Osteocyte (in vitro differentiated cells): ENCODE measurements around the gene MIEF2. TPM values are rescaled to one million over a fixed set of nuclear protein-coding genes. Genes with fewer than 3 reads are reported as not detected.

ENCODE experiments used
- DNase-seq: peaks from one replicate; pipeline ENCODE4 v3.0.0; 2021; ENCODE audit warnings: mixed read lengths; ENCODE audit not compliant: unreplicated experiment; ENCODE audit errors: extremely low spot score
- H3K27ac Mint-ChIP-seq: one replicate; pipeline ENCODE4 v1.8.0; 2021; ENCODE audit warnings: mild to moderate bottlenecking, mixed read lengths; ENCODE audit not compliant: unreplicated experiment
- H3K27me3 Mint-ChIP-seq: one replicate; pipeline ENCODE4 v1.8.0; 2021; ENCODE audit warnings: mixed read lengths; ENCODE audit not compliant: unreplicated experiment
- H3K36me3 Mint-ChIP-seq: one replicate; pipeline ENCODE4 v1.8.0; 2021; ENCODE audit warnings: mixed read lengths; ENCODE audit not compliant: unreplicated experiment
- H3K4me1 Mint-ChIP-seq: one replicate; pipeline ENCODE4 v1.8.0; 2021; ENCODE audit warnings: mixed read lengths; ENCODE audit not compliant: unreplicated experiment
- H3K4me3 Mint-ChIP-seq: one replicate; pipeline ENCODE4 v1.8.0; 2021; ENCODE audit warnings: mild to moderate bottlenecking, moderate library complexity, mixed read lengths; ENCODE audit not compliant: unreplicated experiment
- H3K9me3 Mint-ChIP-seq: one replicate; pipeline ENCODE4 v1.8.0; 2021; ENCODE audit warnings: mixed read lengths; ENCODE audit not compliant: unreplicated experiment
- CTCF ChIP-seq: fragments of 200-600 bp; sonication (generic); IDR thresholded peaks from 2 replicates; pipeline ENCODE4 v1.5.0; 2021; ENCODE audit warnings: antibody characterized with exemption, mild to moderate bottlenecking, moderate library complexity
- total RNA-seq: library from RNA; stranded (reverse); gene quantifications from 2 replicates; pipeline ENCODE4 v1.2.1, GENCODE V29; 2021

The MIEF2 gene
- total RNA-seq, 1 donor from 2014 or later, result 15.3 TPM

- H3K4me3 Mint-ChIP-seq, result peak overlapping the region; percentile 78
- no peak for DNase-seq
- H3K36me3 Mint-ChIP-seq, result peaks cover 10% of the 10 kb centered on the region
- H3K27ac Mint-ChIP-seq, result peak overlapping the region; percentile 67
- no peak for TF ChIP-seq CTCF
- H3K4me1 Mint-ChIP-seq, result peaks cover 35% of the 10 kb centered on the region
- no peaks in the 10 kb centered on the region for H3K27me3 Mint-ChIP-seq
- H3K9me3 Mint-ChIP-seq, result no peaks in the 10 kb centered on the region
Observed at GRCh38 chr17:18261659-18262058, 1.2 kb downstream of the MIEF2 start.

DNA sequence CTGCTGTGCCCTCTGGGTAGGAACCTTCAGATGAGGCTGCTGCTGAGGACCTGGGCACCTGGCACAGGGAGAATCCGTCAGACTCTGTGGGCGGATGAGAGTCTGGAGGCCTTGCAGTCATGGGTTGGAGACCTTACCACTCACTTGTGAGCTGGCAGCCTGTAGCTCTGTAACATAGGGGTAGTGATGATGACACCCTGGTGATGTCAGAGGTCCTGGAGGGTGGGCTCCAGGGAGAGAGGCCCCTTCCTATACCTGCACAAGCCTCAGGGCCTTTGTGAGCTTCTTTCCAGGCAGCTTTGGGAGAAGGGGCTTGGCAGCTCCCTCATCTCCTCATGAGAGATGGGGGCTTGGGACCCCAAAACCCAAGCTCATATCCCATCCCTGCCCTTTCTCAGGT lies 1.6 kb downstream of the MIEF2 start:
- H3K27me3 Mint-ChIP-seq, result no peaks in the 10 kb centered on the region

DNA sequence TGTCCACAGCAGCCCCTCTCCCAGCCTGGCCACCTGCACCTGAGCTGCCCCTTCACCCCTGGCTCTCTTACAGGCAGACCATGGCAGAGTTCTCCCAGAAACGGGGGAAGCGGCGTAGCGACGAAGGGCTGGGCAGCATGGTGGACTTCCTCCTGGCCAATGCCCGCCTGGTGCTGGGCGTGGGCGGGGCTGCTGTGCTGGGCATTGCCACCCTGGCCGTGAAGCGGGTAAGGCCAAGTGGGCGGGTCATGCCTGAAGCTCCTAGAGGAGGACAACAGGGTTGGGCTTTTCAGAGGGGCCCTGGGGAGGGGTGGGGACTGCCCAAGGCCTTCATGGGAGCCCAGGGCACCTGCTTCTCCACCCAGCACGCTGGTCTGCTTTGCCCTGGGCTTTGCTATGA lies 2.2 kb downstream of the MIEF2 start:
- H3K36me3 Mint-ChIP-seq, result peaks cover 10% of the 10 kb centered on the region

More for the DNA sequence above, 1.6 kb downstream of the MIEF2 start:
- Mint-ChIP-seq H3K27ac (peak overlapping the region; percentile 41), H3K4me3 (peak overlapping the region; percentile 50), H3K9me3 (no peaks in the 10 kb centered on the region), H3K36me3 (peaks cover 10% of the 10 kb centered on the region), H3K4me1 (peaks cover 31% of the 10 kb centered on the region)
- DNase-seq, result no peak
- TF ChIP-seq CTCF, result no peak

GRCh38 chr17:18263885-18264682 lies 3.6 kb downstream of the MIEF2 start:
- H3K4me1 Mint-ChIP-seq, result peaks cover 20% of the 10 kb centered on the region
- no peak for DNase-seq

More for the DNA sequence above, 2.2 kb downstream of the MIEF2 start:
- Mint-ChIP-seq H3K9me3 (no peaks in the 10 kb centered on the region), H3K27me3 (no peaks in the 10 kb centered on the region), H3K4me1 (peaks cover 26% of the 10 kb centered on the region), H3K27ac (no peak overlapping the region), H3K4me3 (peak overlapping the region; percentile 10)
- no peak for TF ChIP-seq CTCF
- no peak for DNase-seq

More at GRCh38 chr17:18263885-18264682, 3.6 kb downstream of the MIEF2 start:
- no peak overlapping the region for H3K27ac Mint-ChIP-seq
- H3K27me3 Mint-ChIP-seq, result no peaks in the 10 kb centered on the region
- peaks cover 10% of the 10 kb centered on the region for H3K36me3 Mint-ChIP-seq
- H3K9me3 Mint-ChIP-seq, result no peaks in the 10 kb centered on the region
- no peak overlapping the region for H3K4me3 Mint-ChIP-seq
- TF ChIP-seq CTCF, result no peak
